SKM-1 treated with dmso at 0.1 percent for 144 hours (cell line): ENCODE results near the gene SCUBE2.
A peak's percentile ranks its signal among the peaks of the same experiment; 100 is the strongest.

Experiments used
- DNase-seq: peaks from one replicate; lab custom pipeline; 2025; ENCODE audit not compliant: unreplicated experiment; lab: John Stamatoyannopoulos, UW

Gene SCUBE2

DNA sequence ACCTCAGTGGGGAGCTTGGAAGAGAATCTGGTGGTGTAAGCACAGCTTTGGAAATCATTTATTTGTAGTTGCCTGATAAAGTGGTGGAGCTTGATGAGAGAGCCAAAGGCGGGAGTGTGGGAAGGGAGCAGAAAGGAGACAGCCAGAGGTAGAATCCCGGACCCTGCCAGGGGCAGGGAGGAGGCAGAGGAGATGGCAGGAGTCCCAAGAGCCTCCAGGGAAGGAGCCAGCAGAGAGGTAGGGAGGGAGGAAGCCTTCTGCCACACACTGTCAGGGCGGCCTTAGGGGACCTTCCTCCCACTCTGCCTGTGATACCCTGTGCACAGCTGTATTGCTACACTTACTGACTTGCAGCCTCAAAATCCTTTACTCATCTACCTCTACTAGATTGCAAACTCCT is 15.4 kb downstream of the SCUBE2 start:
- no peak for DNase-seq

DNA sequence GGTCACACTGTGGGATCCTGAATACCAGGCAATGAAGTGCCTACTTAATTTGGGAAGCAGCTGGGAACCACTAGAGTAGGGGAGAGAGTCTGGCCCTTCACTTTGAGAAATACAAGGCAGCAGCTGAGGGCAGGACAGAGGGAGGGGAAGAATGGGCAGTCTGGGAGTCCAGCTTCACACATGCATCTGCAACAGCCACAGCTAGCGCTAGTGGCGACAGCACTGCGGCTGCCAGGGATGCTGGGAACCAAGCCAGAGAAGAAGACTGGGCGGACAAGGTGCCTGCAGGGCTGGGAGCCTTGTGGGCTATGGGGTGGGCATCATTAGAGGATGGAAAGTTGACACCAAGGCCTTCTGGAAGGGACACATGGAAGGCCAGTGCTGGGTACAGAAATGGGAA is 15.8 kb downstream of the SCUBE2 start:
- no peak for DNase-seq

DNA sequence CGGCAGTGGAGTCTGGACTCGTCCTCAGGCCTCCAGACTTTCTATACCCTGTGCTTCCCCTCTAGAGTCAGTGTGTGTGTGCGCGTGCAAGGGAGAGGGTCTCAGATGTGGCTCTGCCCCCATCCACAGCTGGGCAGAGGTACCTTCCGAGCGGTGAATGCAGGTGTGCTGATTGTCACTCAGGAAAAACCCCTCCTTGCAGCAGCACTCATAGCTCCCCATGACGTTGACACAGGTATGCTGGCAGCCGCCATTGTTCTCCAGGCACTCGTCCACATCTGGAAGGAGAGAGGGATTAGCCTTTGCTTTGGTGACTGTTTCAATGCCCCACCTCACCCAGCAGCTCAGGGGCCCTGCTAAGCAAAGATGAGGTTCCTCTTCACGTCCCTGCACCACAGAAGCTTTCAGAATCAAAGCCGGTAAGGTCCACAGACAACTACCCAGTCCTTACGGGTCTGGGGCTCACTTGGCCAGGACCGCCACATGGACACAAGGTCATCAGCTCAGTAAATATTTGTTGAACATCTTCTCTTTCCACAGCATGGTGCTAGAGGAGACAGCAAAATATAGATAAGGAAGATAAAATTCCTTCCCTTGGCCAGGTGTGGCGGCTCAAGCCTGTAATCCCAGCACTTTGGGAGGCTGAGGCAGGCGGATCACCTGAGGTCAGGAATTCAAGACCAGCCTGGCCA is 16.9 kb downstream of the SCUBE2 start:
- DNase-seq: no peak

DNA sequence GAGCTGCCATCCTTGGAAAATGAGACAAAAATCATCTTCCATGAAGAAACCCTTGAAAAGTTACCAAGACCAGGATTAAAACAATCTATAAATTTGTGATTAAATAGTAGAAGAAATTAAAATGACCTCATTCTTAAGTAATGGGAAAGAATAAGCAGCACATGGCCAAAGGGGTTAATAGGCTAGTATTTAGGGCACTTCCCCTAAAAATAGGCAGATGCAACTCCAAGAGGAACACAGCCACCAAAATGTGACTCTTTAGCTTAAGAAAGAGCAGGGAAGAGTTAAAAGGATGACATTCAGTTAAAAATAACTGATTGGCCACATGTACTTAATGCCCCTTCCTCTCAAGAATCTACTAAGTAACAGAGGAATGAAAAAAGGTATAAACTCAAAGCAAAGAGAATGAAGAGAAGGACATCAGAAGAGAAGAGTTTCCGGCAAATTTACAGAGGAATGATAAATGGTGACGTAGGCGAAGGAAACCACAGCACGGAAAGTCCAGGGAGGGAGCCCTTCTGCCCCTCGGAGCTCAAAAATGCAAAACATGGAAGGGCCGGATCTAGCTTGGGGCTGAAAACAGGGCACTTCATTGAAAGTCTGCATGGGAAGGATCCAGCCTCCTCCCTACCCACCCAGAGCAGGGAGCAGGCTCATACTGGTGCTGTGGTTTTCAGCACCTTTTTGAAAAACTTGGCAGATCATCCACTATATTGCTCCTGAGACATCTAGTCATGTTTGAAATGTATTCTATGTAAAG is 17.8 kb downstream of the SCUBE2 start:
- no peak for DNase-seq

DNA sequence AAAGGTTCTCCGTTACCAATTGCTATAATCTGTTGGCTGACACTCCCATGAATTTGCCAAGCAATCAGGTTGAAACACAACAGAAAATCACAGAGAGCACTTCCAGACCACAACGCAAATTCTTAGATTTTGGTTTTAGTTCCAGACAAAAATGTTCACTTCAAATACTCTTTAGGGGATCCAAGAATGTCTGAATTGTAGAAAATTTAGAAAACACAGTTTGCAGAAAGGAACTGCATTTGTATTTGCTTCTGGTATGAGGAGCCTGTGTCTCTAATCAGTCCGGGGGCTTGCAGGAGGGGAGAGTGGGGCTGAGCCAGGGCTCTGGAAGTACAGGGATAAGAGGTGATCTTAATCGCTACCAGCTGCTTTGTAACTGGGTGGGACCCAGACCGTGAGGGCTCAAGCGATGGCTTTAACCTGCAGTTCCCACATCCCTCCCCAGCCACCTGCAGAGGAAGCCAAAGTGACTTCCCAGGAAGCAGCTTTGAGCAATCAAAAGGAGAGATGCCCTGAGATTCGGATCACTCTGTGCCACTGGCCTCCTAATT is 18.7 kb downstream of the SCUBE2 start:
- no peak for DNase-seq

DNA sequence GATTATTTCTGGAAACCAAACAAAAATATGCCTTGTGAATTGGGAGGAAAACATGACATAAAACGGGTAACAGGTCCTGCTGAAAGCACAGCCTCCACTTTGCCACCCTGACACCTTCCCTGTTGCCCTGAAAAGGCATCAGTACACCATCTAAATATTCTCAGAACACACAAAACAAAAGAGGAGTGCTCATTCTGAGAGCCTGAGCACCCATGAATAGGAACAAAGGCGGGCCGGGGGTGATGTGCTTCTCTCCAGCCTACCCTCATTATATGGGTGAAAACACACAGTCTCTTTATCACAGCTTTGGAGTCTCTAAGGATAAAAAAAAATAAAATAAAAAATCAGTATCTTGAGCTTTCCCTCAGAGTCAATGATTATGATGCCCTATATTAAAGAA is 19.7 kb downstream of the SCUBE2 start:
- DNase-seq: no peak

DNA sequence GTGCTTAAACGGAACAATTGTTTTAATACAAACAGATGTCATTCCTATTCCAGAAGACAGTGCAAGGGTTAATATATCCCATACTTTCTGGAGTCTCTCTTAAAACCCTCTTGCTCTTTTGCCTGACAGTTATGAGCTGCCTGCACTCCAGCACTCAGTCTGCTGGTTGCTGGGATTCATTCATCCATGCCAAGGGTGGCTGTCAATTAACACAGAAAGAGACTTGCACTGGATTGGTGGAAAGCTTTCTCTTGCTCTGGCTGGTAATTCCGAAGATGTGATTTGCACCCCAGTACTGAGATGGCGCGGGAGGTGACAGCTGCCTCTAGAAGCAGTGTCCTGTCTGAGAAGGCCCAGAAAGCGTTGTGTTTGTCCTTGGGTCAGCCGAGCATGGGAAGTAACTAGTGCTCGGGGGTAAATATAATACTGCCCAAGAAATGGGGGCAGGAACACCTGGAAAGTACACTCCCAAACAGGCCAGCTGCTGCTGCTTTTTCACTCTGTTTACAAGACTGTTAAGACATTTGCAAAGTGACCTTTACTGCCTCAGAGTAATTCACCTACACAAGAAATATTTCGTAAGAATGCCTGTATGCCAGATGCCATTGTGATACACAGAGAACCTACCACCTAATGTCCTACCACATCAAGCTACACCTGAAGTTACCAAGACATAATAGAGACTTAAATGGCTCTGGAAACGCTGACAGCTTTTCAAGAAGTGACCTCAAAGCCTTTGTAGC is 20.5 kb downstream of the SCUBE2 start:
- DNase-seq: no peak

DNA sequence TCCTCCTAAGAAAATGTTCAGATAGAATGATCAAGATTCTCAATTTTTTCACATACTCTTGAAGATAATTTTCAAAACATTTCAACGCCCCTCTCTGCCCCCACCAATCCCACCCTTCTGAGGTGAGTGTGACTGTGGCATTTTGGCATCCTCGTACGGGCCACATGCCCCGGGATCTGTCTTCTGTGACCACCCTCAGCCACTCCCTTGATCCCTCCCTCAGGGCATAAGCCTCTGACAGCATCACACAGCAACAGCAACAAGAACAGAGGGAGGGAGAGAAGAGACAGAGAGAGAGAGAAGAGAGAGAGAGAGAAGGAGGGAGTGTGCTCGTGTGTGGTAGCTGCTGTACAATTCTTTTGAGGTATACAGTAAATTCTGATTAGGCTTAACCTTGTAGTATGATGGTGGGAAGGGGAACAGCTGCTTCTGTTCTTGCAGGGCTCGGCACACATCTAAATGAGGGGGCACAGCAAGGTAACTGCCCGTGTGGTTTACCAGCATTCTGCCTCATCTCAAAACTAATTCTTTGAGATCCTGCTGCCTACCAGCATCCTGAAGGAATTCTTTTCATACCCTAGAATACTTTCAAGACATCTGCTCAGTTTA is 21.4 kb downstream of the SCUBE2 start:
- no peak for DNase-seq

DNA sequence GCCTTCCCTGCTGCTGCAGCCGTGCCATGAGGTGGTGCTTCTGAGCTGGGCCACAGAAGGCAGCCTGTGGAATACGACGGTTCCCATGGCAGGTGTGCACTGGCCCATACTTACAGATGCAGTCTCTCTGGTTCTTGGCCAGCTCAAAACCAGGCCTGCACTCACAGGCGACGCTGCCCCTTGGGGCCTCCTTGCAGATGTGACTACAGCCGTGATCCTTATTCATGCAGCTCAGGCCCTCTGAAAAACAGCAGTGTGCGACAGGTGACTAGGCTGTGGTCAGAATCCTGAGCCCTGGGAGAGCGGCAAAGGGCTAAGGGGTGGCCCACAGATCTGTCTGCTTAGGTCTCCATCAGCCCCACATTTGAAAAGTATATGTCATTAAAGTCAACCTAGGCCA is 22.1 kb downstream of the SCUBE2 start:
- DNase-seq: no peak

DNA sequence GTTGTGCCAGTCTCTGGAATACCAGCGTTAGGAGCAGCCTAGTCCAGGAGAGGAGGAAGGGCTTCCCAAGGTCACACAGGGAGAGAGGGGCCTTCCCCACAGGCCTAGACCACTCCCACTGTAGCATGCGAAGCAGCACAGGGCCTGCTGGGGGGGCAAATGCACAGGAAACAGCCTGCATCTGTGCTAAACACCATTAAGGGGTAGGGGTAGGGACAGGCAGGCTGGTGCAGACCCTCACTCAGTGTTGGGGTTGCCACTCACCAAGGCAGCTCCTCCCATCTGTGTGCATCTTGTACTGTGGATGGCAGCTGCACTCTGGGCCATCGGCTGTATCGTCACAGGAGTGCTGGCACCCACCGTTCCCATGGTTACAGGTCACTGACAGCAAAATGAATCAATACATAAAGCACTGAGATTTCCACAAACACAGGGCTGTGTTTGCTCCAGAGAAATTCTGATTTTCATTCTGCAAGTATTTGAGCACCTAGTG is 24.9 kb downstream of the SCUBE2 start:
- no peak for DNase-seq

DNA sequence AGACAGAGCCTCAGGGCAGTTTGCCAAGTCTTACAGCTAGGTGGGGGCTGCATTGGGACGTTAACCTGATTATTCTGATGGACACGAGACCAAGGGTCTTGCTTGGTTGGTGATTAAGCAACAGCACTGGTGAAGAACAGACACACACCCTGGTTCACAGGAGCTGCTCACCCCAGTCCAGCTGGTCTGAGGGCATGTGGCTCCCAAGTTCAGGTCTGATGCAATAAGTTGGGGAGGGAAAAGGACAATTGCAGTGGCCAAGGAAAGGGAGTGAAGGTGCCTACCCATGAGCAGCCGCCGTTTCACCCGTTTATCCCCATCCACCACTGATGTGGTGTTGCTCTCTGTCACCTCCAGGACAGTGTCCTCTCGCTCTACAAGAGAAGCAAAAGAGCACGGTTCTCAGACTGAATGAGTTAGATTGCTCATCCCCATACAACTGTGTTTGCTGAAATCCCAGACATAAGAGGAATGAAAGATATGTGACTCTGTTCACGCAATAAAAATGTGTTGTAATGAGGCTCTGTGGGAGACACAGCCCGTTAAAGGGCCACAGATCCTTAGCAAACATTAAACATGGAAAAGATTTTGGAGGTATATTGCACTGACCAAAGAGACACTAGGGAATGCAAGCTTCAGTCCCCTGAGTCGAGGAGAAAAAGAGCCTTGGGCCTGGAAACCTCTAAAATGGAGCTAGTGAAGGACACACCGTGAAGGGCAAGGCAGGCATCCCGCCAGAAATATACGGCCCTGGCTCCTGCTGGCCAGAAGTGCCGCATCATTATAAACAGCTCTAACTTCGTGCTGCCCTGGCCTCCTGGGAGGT is 25.6 kb downstream of the SCUBE2 start:
- no peak for DNase-seq

DNA sequence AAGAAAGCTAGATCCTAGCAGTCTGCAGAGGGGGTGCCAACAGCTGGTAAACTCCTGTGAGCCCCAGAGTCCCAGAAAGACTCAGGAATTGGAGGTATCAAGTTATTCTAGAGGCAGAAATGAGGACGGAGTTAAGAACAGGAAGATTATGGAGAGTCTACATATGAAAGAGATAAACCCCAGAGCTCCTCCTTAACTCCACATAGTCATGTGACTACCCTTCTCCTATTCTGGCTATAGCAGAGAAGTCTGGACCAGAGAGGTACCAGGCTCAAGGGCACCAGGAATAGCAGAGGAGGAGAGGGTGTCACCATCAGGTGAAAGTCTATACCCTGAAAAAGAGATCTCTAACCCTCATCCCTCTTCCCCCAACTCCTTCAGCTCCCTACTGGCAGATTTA is 29.6 kb downstream of the SCUBE2 start:
- DNase-seq: no peak

DNA sequence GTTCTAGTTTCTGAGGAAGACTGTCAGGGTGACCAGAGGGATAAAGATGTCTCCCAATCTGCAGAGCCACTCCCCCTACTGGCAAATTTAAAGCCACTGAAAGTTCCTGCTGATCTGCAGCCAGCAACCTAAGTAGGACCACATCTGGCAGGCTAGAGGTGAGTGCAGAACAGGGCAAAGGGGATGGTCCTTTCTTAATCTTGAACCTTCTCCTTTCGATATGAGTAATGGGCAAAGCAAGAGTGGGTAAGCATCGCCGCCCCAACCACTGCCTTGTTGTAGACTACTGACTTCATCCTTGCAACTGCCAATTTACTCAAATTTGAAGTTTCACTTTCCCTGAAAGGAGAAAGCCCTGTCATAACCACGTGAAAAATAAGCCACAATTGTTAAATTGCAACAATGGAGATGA is 30.7 kb downstream of the SCUBE2 start:
- peak; percentile 14 for DNase-seq

DNA sequence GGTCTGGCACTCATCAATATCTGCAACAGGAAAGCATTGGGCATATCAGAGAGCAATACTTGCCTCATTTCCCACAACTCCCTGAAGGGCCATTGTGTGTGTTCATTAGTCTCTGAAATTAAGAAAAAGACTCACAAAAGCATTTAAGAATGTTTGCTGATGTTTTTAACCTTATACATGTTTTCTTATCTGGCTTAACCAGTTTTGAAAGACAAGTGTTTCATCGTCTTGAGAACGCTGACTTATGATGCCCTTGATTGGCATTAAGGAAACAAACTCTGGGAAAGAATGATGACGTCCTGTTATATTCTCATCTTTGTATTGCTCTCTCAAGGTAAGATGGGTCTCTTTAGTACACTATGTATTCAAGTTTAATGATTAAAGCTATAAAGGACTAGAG is 32.0 kb downstream of the SCUBE2 start:
- DNase-seq: no peak

DNA sequence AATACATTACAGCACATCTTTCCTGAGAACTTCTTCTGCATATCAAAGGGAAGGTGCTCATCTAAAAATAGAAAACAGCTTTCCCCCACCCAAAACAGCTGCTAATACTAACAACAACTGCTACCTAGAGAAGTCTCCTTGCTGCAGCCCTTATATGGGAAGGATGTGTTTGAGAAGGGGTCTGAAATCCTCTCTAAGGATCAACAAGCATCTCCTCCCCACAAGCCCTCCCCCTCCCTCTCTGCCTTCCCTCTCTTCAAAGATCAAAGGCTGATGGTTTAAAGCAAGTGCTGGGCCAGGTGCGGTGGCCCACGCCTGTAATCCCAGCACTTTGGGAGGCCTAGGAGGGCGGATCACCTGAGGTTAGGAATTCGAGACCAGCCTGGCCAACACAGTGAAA is 33.5 kb downstream of the SCUBE2 start:
- DNase-seq: no peak

DNA sequence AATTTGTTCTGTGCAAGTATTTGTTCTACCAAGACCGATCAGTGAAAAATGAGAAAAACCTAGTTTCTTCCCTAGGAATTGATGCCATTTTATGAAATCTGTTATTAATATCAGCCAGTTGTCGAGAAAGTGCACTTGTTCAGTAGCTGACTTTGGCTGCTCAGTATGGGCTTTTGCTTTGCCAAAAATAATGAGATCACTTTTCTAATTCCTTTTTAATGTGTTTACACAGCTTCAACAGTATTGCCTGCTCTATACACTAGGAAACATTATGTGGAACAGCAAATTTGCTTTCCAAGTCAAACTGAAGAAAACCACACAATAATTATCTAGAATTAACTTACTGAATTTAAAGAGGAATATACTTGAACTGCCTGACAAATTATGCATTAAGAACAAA is 34.4 kb downstream of the SCUBE2 start:
- no peak for DNase-seq

DNA sequence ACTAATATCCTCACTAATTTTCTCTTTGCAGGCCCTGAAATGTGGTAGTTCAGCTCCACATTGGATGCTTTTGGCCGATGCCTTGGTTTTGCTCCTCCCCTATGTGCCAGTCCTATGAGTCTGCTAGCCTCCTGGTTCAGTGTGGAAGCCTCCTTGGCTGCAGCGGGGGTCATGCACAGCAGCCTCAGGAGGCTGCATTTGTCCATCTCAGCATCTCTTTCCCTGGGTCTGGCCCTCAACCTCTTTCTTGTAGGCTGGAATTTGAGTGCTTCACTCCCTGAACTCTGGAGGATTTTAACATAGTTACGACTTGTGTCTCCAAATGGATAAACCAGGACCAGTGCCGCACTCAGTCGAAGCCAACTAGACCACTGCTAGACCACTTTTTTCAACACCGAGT is 34.9 kb downstream of the SCUBE2 start:
- no peak for DNase-seq

DNA sequence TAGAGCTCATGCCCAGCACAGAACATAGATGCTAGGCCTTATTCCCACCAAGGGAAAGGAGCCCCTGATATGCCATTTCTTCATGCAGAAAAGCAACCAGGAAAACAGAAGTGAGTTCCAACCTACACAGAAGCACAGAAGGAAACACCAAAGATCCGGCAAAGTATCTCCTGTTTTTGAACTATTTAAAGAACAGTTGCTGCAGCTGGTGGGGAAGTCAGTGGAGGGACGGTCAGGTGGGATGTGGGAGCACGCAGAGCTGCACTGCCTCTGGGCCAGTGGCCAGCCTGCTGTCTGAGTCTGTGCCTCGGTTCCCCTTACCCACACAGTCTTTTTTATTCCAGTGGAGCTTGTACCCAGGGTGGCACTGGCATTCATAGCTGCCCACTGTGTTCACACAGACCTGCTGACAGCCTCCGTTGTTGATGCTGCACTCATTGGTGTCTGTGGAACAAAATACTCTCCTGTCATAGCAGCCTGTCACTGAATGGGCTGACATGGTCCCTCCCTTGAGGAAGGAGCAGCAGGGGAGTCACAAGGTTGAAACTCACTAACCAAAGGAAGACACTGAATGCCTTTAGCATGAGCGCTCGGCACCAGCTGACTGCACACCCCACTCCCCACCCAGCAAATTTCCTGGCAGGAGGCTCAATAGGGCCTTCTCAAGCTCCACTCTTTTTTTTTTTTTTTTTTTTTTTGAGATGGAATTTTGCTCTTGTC is 37.9 kb downstream of the SCUBE2 start:
- DNase-seq: no peak

DNA sequence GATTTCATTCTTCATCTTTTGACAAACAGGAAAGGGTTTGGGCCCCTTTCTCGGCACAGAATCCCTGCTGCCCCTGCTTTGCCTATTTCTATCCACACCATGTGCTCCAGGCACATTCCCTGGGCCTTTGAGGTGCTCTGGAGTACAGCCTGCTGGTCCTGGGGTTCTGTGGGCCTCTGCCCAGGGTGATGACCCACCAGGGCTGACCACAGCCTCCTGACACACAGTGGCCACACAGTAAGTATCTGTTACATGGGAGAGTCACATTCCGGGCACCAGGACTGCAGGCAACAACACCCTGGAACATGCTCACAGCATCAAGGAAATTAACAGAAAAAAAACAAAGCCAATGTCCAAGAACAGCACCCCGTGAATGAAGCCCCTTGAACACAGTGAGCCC is 39.1 kb downstream of the SCUBE2 start:
- DNase-seq: no peak

DNA sequence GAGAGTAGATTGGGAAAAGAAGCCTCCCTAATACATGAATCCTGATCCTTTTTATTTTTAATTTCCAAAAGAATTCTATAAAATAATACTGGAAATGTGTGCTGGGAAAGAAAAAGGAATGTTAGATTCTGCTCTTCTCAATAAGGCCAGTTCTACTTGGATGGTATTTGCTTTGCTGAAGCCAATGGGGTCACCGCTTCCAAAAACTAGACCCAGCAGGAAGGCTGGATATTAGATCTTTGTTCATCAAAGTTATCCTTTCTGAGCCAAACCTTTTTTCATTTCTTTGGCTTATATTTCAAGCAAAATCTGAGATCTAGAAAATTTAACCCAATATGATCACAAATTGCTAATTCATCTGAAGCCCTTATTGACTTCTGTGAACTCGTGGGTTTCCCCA is 41.4 kb downstream of the SCUBE2 start:
- no peak for DNase-seq
